Measurements from ENCODE around the gene OR2AG2.

GRCh38 chr11:6755953-6756347 is 15.8 kb downstream of the OR2AG2 start:
- TF ChIP-seq CTCF (conservative IDR thresholded peaks at IDR 0.05) (no peak), ZFX (IDR thresholded peaks at IDR 0.05) (no peak)
